Thoracic aorta (tissue), 2 donors: ENCODE results near the gene IL4I1. TPM values are rescaled to one million over a fixed set of nuclear protein-coding genes. Genes with fewer than 3 reads are reported as not detected.

Experiments
- ATAC-seq: fragments of 150-250 bp; one replicate; pipeline ENCODE4 v1.8.0; 2017; ENCODE audit warnings: low read depth; ENCODE audit not compliant: insufficient number of reproducible peaks, low FRiP score
- DNase-seq: peaks from one replicate; pipeline ENCODE4 v3.0.0-alpha.2; 2020; ENCODE audit warnings: low spot score
- H3K27ac ChIP-seq, 2 donors: fragments of 200-600 bp; sonication (generic); 1 replicate in 1 of 2; 2 replicates in 1 of 2; pipeline ENCODE4 v1.5.1; 2016; ENCODE audit warnings: mild to moderate bottlenecking in 2 of 2, moderate library complexity in 2 of 2
- H3K27me3 ChIP-seq: fragments of 200-600 bp; sonication (generic); replicated peaks from 2 replicates; pipeline ENCODE4 v1.6.0; 2016; ENCODE audit warnings: mild to moderate bottlenecking; ENCODE audit not compliant: insufficient read depth
- H3K36me3 ChIP-seq: fragments of 200-600 bp; sonication (generic); one replicate; pipeline ENCODE4 v1.5.1; 2016
- H3K4me1 ChIP-seq, 2 donors: fragments of 200-600 bp; sonication (generic); 1 replicate in 1 of 2; 2 replicates in 1 of 2; pipeline versions ENCODE4 v1.5.1 to v1.6.0; 2016; ENCODE audit warnings: low read depth in 2 of 2, mild to moderate bottlenecking in 1 of 2; ENCODE audit not compliant: control insufficient read depth in 1 of 2
- H3K4me3 ChIP-seq: fragments of 200-600 bp; sonication (generic); 2 replicates; pipeline ENCODE4 v1.5.1; 2016; ENCODE audit warnings: mild to moderate bottlenecking
- H3K9me3 ChIP-seq: fragments of 200-600 bp; sonication (generic); 2 replicates; pipeline ENCODE4 v1.5.1; 2016
- CTCF ChIP-seq: fragments of 200-600 bp; sonication (generic); IDR thresholded peaks from one replicate; pipeline ENCODE4 v1.5.1; 2019; ENCODE audit warnings: antibody characterized with exemption
- total RNA-seq, 2 donors: library from RNA; depleted of rRNA; stranded (reverse); fragments of >200 nt; gene quantifications; one replicate each; pipeline versions ENCODE4 v1.1.0 to v1.2.3, GENCODE V29; 2016

Gene IL4I1
- total RNA-seq, 2 donors from 2014 or later: 1.5 to 2.2 TPM

- no peak for TF ChIP-seq CTCF
- Histone ChIP-seq H3K4me1 (peaks cover 10 to 22% of the 10 kb centered on the region in 2 donors), H3K27me3 (no peaks in the 10 kb centered on the region), H3K36me3 (peaks cover 41% of the 10 kb centered on the region), H3K9me3 (no peaks in the 10 kb centered on the region), H3K4me3 (no peak overlapping the region), H3K27ac (no peak overlapping the region)
- ATAC-seq: no peak
- no peak for DNase-seq
Observed at GRCh38 chr19:49862391-49863253, 34.1 kb downstream of the IL4I1 start.

- DNase-seq: no peak
- TF ChIP-seq CTCF: no peak
- Histone ChIP-seq H3K4me1 (peaks cover 9 to 20% of the 10 kb centered on the region in 2 donors), H3K4me3 (no peak overlapping the region), H3K27me3 (no peaks in the 10 kb centered on the region), H3K27ac (no peak overlapping the region), H3K36me3 (peaks cover 50% of the 10 kb centered on the region), H3K9me3 (no peaks in the 10 kb centered on the region)
- ATAC-seq: no peak
Observed at GRCh38 chr19:49861541-49862378, 34.9 kb downstream of the IL4I1 start.

- H3K4me1 ChIP-seq: peaks cover 3 to 13% of the 10 kb centered on the region in 2 donors
- H3K27me3 ChIP-seq: no peaks in the 10 kb centered on the region
- peaks cover 57% of the 10 kb centered on the region for H3K36me3 ChIP-seq
- peak overlapping the region in 1 of 2 donors; percentile 34 for H3K27ac ChIP-seq
- ATAC-seq: no peak
- TF ChIP-seq CTCF: no peak
- no peak overlapping the region for H3K4me3 ChIP-seq
- no peaks in the 10 kb centered on the region for H3K9me3 ChIP-seq
- DNase-seq: no peak
Observed at GRCh38 chr19:49861107-49861506, 35.6 kb downstream of the IL4I1 start.

GRCh38 chr19:49860336-49861102, 36.2 kb downstream of the IL4I1 start:
- Histone ChIP-seq H3K4me3 (no peak overlapping the region), H3K4me1 (peaks cover 0 to 7% of the 10 kb centered on the region in 2 donors), H3K36me3 (peaks cover 60% of the 10 kb centered on the region), H3K27me3 (no peaks in the 10 kb centered on the region), H3K9me3 (no peaks in the 10 kb centered on the region), H3K27ac (peak overlapping the region in 1 of 2 donors; percentile 34)
- DNase-seq (no peak), ATAC-seq (no peak)
- TF ChIP-seq CTCF: no peak
